GM23338 (cell line): ENCODE measurements around the gene PNPLA5. TPM values are rescaled to one million over a fixed set of nuclear protein-coding genes. Genes with fewer than 3 reads are reported as not detected.

ENCODE experiments used
- ATAC-seq: fragments of 200-7000 bp; cut with Tn5 transposase; 3 replicates; pipeline ENCODE4 v1.9.1; 2020
- DNase-seq: peaks from one replicate; pipeline ENCODE4 v3.0.0-alpha.2; 2015; ENCODE audit warnings: low spot score
- H2AFZ ChIP-seq: fragments of 200-600 bp; sonication (generic); 2 replicates; pipeline ENCODE4 v1.8.0; 2016; ENCODE audit warnings: antibody characterized with exemption, mild to moderate bottlenecking, moderate library complexity
- H3F3A ChIP-seq: fragments of 200-600 bp; sonication (generic); replicated peaks from 2 replicates; pipeline ENCODE4 v1.8.0; 2017; ENCODE audit warnings: antibody characterized with exemption, mixed run types, low read depth
- H3K27ac ChIP-seq: fragments of 200-600 bp; sonication (generic); 2 replicates; pipeline ENCODE4 v1.6.1; 2016; ENCODE audit warnings: low read depth
- H3K27me3 ChIP-seq: fragments of 200-600 bp; sonication (generic); 2 replicates; pipeline ENCODE4 v1.8.0; 2016; ENCODE audit warnings: mild to moderate bottlenecking, mixed run types, moderate library complexity; ENCODE audit not compliant: insufficient read depth
- H3K36me3 ChIP-seq: fragments of 200-600 bp; sonication (generic); 2 replicates; pipeline ENCODE4 v1.8.0; 2016; ENCODE audit warnings: mild to moderate bottlenecking; ENCODE audit not compliant: insufficient read depth
- H3K4me1 ChIP-seq: fragments of 200-600 bp; sonication (generic); 2 replicates; pipeline ENCODE4 v1.8.0; 2016; ENCODE audit warnings: mild to moderate bottlenecking, moderate library complexity; ENCODE audit not compliant: insufficient read depth
- H3K4me2 ChIP-seq: fragments of 200-600 bp; sonication (generic); 2 replicates; pipeline ENCODE4 v1.7.1; 2017; ENCODE audit warnings: mixed run types
- H3K4me3 ChIP-seq: fragments of 200-600 bp; sonication (generic); 2 replicates; pipeline ENCODE4 v1.6.1; 2016; ENCODE audit warnings: mixed run types
- H3K79me2 ChIP-seq: fragments of 200-600 bp; sonication (generic); replicated peaks from 2 replicates; pipeline ENCODE4 v1.8.0; 2017; ENCODE audit warnings: mild to moderate bottlenecking; ENCODE audit not compliant: insufficient read depth
- H3K9me2 ChIP-seq: fragments of 200-600 bp; sonication (generic); 2 replicates; pipeline ENCODE4 v1.8.0; 2017; ENCODE audit not compliant: insufficient read depth
- H4K20me1 ChIP-seq: fragments of 200-600 bp; sonication (generic); replicated peaks from 2 replicates; pipeline ENCODE4 v1.8.0; 2017; ENCODE audit warnings: mild to moderate bottlenecking; ENCODE audit not compliant: insufficient read depth
- H3K27ac Mint-ChIP-seq: 2 replicates; pipeline ENCODE4 v1.8.0; 2020; ENCODE audit warnings: inconsistent platforms, mild to moderate bottlenecking, moderate library complexity, mixed read lengths
- H3K27me3 Mint-ChIP-seq: 3 replicates; pipeline ENCODE4 v1.8.0; 2022; ENCODE audit warnings: low read depth, mild to moderate bottlenecking, moderate library complexity, mixed read lengths, inconsistent platforms; ENCODE audit not compliant: insufficient read depth, poor library complexity
- H3K36me3 Mint-ChIP-seq: 3 replicates; pipeline ENCODE4 v1.8.0; 2021; ENCODE audit warnings: low read depth, mild to moderate bottlenecking, inconsistent platforms, moderate library complexity, mixed read lengths
- H3K4me1 Mint-ChIP-seq: 3 replicates; pipeline ENCODE4 v1.8.0; 2020; ENCODE audit warnings: mild to moderate bottlenecking, inconsistent platforms, mixed read lengths
- H3K4me3 Mint-ChIP-seq: 3 replicates; pipeline ENCODE4 v1.8.0; 2021; ENCODE audit warnings: moderate library complexity, mild to moderate bottlenecking, inconsistent platforms, mixed read lengths
- H3K9me3 Mint-ChIP-seq: 3 replicates; pipeline ENCODE4 v1.8.0; 2020; ENCODE audit warnings: moderate library complexity, mild to moderate bottlenecking, inconsistent platforms, mixed read lengths
- CREB1 ChIP-seq: fragments of 250-450 bp; sonication (Bioruptor Pico); IDR thresholded peaks from 2 replicates; pipeline ENCODE4 v1.5.0; 2020; ENCODE audit warnings: low read depth, mild to moderate bottlenecking, moderate library complexity
- CTCF ChIP-seq, 2 experiments: fragments of 200-600 bp in 1 of 2; sonication (generic) in 1 of 2; conservative IDR thresholded peaks; 2 replicates each; pipeline versions ENCODE4 v1.5.1 to v1.6.1; 2016 to 2017; ENCODE audit warnings: antibody characterized with exemption in 2 of 2, low read depth in 2 of 2, mild to moderate bottlenecking in 2 of 2, moderate library complexity in 1 of 2
- JUNB ChIP-seq: IDR thresholded peaks from one replicate; pipeline ENCODE4 v1.6.1; 2016; ENCODE audit warnings: antibody characterized with exemption; ENCODE audit not compliant: unreplicated experiment
- NANOG ChIP-seq: IDR thresholded peaks from 2 replicates; pipeline ENCODE4 v1.6.1; 2016; ENCODE audit warnings: antibody characterized with exemption, borderline replicate concordance
- POLR2AphosphoS5 ChIP-seq: IDR thresholded peaks from 2 replicates; pipeline ENCODE4 v1.6.1; 2016; ENCODE audit warnings: antibody characterized with exemption, low read depth
- ZNF331 ChIP-seq: fragments of 250-450 bp; sonication (Bioruptor Pico); IDR thresholded peaks from 2 replicates; pipeline ENCODE4 v1.5.0; 2020; ENCODE audit warnings: low read depth, mild to moderate bottlenecking, moderate library complexity
- ZNF462 ChIP-seq: fragments of 250-450 bp; sonication (Bioruptor Pico); IDR thresholded peaks from 2 replicates; pipeline ENCODE4 v1.5.0; 2020; ENCODE audit warnings: mild to moderate bottlenecking, moderate library complexity
- polyA plus RNA-seq: library from polyadenylated mRNA; unstranded; fragments of >200 nt; fragmentation: Nextera tagmentation; extraction: Ambion mirVana; gene quantifications from 2 replicates; pipeline ENCODE4 v1.2.1, GENCODE V29; 2016
- total RNA-seq: library from RNA; depleted of rRNA; stranded (reverse); fragments of >200 nt; shearing (Covaris generic); gene quantifications from 2 replicates; pipeline ENCODE4 v1.2.3, GENCODE V29; 2014

The PNPLA5 gene
- total and polyA plus RNA-seq, 2 experiments from 2014 or later, result 2.3 to 6.8 TPM

- TF ChIP-seq ZNF462 (CRISPR knock-in tag) (no peak), NANOG (no peak)
These were observed 3.1 kb downstream of the PNPLA5 start (continued) for GRCh38 chr22:43888740-43889139.

- Mint-ChIP-seq H3K36me3 (peaks cover 17% of the 10 kb centered on the region), H3K4me1 (peaks cover 6% of the 10 kb centered on the region; the same call in 1 of the 3 replicates), H3K4me3 (no peak overlapping the region), H3K27ac (no peak overlapping the region), H3K9me3 (no peaks in the 10 kb centered on the region), H3K27me3 (peaks cover 12% of the 10 kb centered on the region)
- ATAC-seq (no peak), DNase-seq (no peak)
- no peak overlapping the region for H2AFZ ChIP-seq
- H4K20me1 ChIP-seq, result peaks cover 3% of the 10 kb centered on the region; the same call in 1 of the 2 replicates
- no peak overlapping the region for H3K4me2 ChIP-seq
- no peak overlapping the region for H3K4me3 ChIP-seq
- no peak overlapping the region for H3K27ac ChIP-seq
- no peaks in the 10 kb centered on the region; the same call in 1 of the 2 replicates for H3F3A ChIP-seq
- no peaks in the 10 kb centered on the region; the same call in 1 of the 2 replicates for H3K36me3 ChIP-seq
- no peaks in the 10 kb centered on the region for H3K79me2 ChIP-seq
- H3K4me1 ChIP-seq, result no peaks in the 10 kb centered on the region
- TF ChIP-seq CREB1 (CRISPR knock-in tag) (no peak), ZNF331 (CRISPR knock-in tag) (no peak), POLR2AphosphoS5 (no peak), CTCF (conservative IDR thresholded peaks at IDR 0.05; ENCODE audit: low read depth in 2 of 2) (no peak), JUNB (no peak)
- no peaks in the 10 kb centered on the region for H3K9me2 ChIP-seq
- H3K27me3 ChIP-seq, result peaks cover 6% of the 10 kb centered on the region
These were observed 4.4 kb downstream of the PNPLA5 start for GRCh38 chr22:43887391-43887790.
